ENCODE results near the gene MPV17.
"Not testable (repeated sequence)": the region's sequence is repeated elsewhere in the genome, so short reads cannot be mapped to it uniquely, and the experiment has no call there.

MPV17 gene

GRCh38 chr2:27322766-27323595 is at the start of gene MPV17:
Gene MPV17 (minus strand): TSS chr2:27323097. CDS start chr2:27322517, 580 bp downstream.
- peak; percentile 40 to 79 (median 70) for DNase-seq

GRCh38 chr2:27370816-27371620 is 48.1 kb upstream of the MPV17 start:
- DNase-seq, result peak in 1 of 4 experiments; percentile 34

- DNase-seq, result peak; percentile 96 to 99 (median 98)
Measured at GRCh38 chr2:27370026-27370815, 47.3 kb upstream of the MPV17 start, which contains the start of the genes EIF2B4 and SNX17. Gene EIF2B4 (minus strand): TSS chr2:27370338. CDS start chr2:27370314, 24 bp downstream. Gene SNX17 (plus strand): TSS chr2:27370616. CDS start chr2:27370744, 128 bp downstream.

GRCh38 chr2:27369471-27370025 is 46.7 kb upstream of the MPV17 start:
- DNase-seq, result peak in 1 of 4 experiments; percentile 62

- DNase-seq, result no peak
Measured at GRCh38 chr2:27363933-27364332, 41.0 kb upstream of the MPV17 start.

GRCh38 chr2:27362678-27363420 is 40.0 kb upstream of the MPV17 start:
- DNase-seq, result no peak

- peak; percentile 80 to 91 (median 86) for DNase-seq
Measured at GRCh38 chr2:27356382-27357181, 33.7 kb upstream of the MPV17 start, which contains the start of gene GTF3C2. Gene GTF3C2 (minus strand): TSS chr2:27356764. CDS start chr2:27343554, 13,210 bp downstream.

- peak in 1 of 4 experiments; percentile 48 for DNase-seq
Measured at GRCh38 chr2:27356056-27356381, 33.1 kb upstream of the MPV17 start.

- DNase-seq, result no peak
Measured at GRCh38 chr2:27354597-27354927, 31.7 kb upstream of the MPV17 start.

- DNase-seq, result no peak
Measured at GRCh38 chr2:27353762-27354596, 31.1 kb upstream of the MPV17 start.

GRCh38 chr2:27353386-27353761 is 30.5 kb upstream of the MPV17 start:
- DNase-seq, result not testable (repeated sequence)

- no peak for DNase-seq
Measured at GRCh38 chr2:27351802-27352598, 29.1 kb upstream of the MPV17 start.

- DNase-seq, result no peak
Measured at GRCh38 chr2:27350106-27350693, 27.3 kb upstream of the MPV17 start.

- DNase-seq, result no peak
Measured at GRCh38 chr2:27347641-27348040, 24.7 kb upstream of the MPV17 start.

GRCh38 chr2:27336173-27336572 is 13.3 kb upstream of the MPV17 start:
- no peak for DNase-seq

GRCh38 chr2:27335311-27335710 is 12.4 kb upstream of the MPV17 start:
- no peak for DNase-seq

- no peak for DNase-seq
Measured at GRCh38 chr2:27324720-27325119, 1.8 kb upstream of the MPV17 start.

GRCh38 chr2:27323596-27324285 is 844 bp upstream of the MPV17 start:
- DNase-seq, result no peak
